GM18951 (cell line): Measurements from ENCODE around the gene MSGN1.

ENCODE experiments used
- POLR2A ChIP-seq: IDR thresholded peaks from 4 replicates; pipeline ENCODE4 v1.6.1; 2011; ENCODE audit warnings: mild to moderate bottlenecking; ENCODE audit not compliant: insufficient read length, insufficient read depth; ENCODE audit errors: extremely low read depth
- in situ Hi-C: fragments of 300-500 bp; cut with MboI; formaldehyde crosslinking; loops from one replicate; pipeline ENCODE4 v1.12.0; 2022; ENCODE audit warnings: low sequenced_read_pairs, mixed read lengths, inconsistent platforms; ENCODE audit not compliant: unreplicated experiment

MSGN1 gene

GRCh38 chr2:17816396-17817245 is at the start of gene MSGN1:
Gene MSGN1, plus strand, starts transcription at chr2:17816460. Its CDS starts 59 bp downstream, at chr2:17816519.
- in situ Hi-C loops = no loop called here
- no peak for TF ChIP-seq POLR2A

GRCh38 chr2:17768894-17769293 is 47.4 kb upstream of the MSGN1 start:
- TF ChIP-seq POLR2A = no peak
- in situ Hi-C loops = no loop called here

GRCh38 chr2:17771956-17772355 is 44.3 kb upstream of the MSGN1 start:
- no peak for TF ChIP-seq POLR2A
- in situ Hi-C loops = no loop called here

- no peak for TF ChIP-seq POLR2A
- in situ Hi-C loops = no loop called here
Measured at GRCh38 chr2:17772532-17772931, 43.7 kb upstream of the MSGN1 start.

- in situ Hi-C loops = no loop called here
- TF ChIP-seq POLR2A = no peak
Measured at GRCh38 chr2:17780546-17780945, 35.7 kb upstream of the MSGN1 start.

- no peak for TF ChIP-seq POLR2A
- in situ Hi-C loops = no loop called here
Measured at GRCh38 chr2:17781482-17781881, 34.8 kb upstream of the MSGN1 start.

GRCh38 chr2:17786727-17787126 is 29.5 kb upstream of the MSGN1 start:
- no peak for TF ChIP-seq POLR2A
- in situ Hi-C loops = no loop called here

GRCh38 chr2:17788773-17789172 is 27.5 kb upstream of the MSGN1 start:
- no peak for TF ChIP-seq POLR2A
- in situ Hi-C loops = no loop called here

GRCh38 chr2:17790536-17790935 is 25.7 kb upstream of the MSGN1 start:
- TF ChIP-seq POLR2A = no peak
- in situ Hi-C loops = no loop called here

- TF ChIP-seq POLR2A = no peak
- in situ Hi-C loops = no loop called here
Measured at GRCh38 chr2:17791121-17791816, 25.0 kb upstream of the MSGN1 start.

- in situ Hi-C loops = no loop called here
- no peak for TF ChIP-seq POLR2A
Measured at GRCh38 chr2:17791817-17792130, 24.5 kb upstream of the MSGN1 start.

- in situ Hi-C loops = no loop called here
- TF ChIP-seq POLR2A = no peak
Measured at GRCh38 chr2:17792515-17792914, 23.7 kb upstream of the MSGN1 start.

GRCh38 chr2:17793296-17793695 is 23.0 kb upstream of the MSGN1 start:
- in situ Hi-C loops = no loop called here
- no peak for TF ChIP-seq POLR2A

GRCh38 chr2:17793803-17794354 is 22.4 kb upstream of the MSGN1 start:
- in situ Hi-C loops = no loop called here
- no peak for TF ChIP-seq POLR2A

- TF ChIP-seq POLR2A = no peak
- in situ Hi-C loops = no loop called here
Measured at GRCh38 chr2:17795309-17795708, 21.0 kb upstream of the MSGN1 start.
